Kidney (tissue), 14 donors: ENCODE measurements around the gene HIRA. TPM values are rescaled to one million over a fixed set of nuclear protein-coding genes. Genes with fewer than 3 reads are reported as not detected.

Source experiments
- DNase-seq, 5 donors: peaks; one replicate each; pipeline ENCODE4 v3.0.0-alpha.2; 2013 to 2020
- FAIRE-seq: peaks from 2 replicates; lab custom pipeline; 2012; peaks lifted over from hg19 to GRCh38; lab: Jason Lieb, UNC
- H3K27ac ChIP-seq, 2 donors: one replicate each; pipeline ENCODE4 v1.7.0; 2013; ENCODE audit warnings: low read depth in 2 of 2, low read length in 2 of 2, inconsistent platforms in 1 of 2
- H3K27me3 ChIP-seq: one replicate; pipeline ENCODE4 v1.7.1; 2013; ENCODE audit warnings: low read length, inconsistent platforms; ENCODE audit not compliant: control insufficient read depth, insufficient read depth
- H3K36me3 ChIP-seq, 3 donors: one replicate each; pipeline versions ENCODE4 v1.7.0 to v1.7.1; 2013; ENCODE audit warnings: low read length in 3 of 3, control low read depth in 1 of 3, inconsistent platforms in 1 of 3; ENCODE audit not compliant: insufficient read depth in 3 of 3, control insufficient read depth in 2 of 3
- H3K4me1 ChIP-seq, 3 donors: one replicate each; pipeline versions ENCODE4 v1.7.0 to v1.7.1; 2013; ENCODE audit warnings: low read length in 3 of 3, inconsistent platforms in 1 of 3, low read depth in 1 of 3; ENCODE audit not compliant: control insufficient read depth in 2 of 3, insufficient read depth in 2 of 3
- H3K4me3 ChIP-seq, 3 donors: one replicate each; pipeline versions ENCODE4 v1.7.0 to v1.8.1; 2013; ENCODE audit warnings: low read length in 3 of 3, control low read depth in 1 of 3, inconsistent platforms in 1 of 3
- H3K9ac ChIP-seq, 3 donors: one replicate each; pipeline versions ENCODE4 v1.7.0 to v1.7.1; 2013; ENCODE audit warnings: low read length in 3 of 3, control low read depth in 1 of 3, inconsistent platforms in 1 of 3
- H3K9me3 ChIP-seq, 3 donors: one replicate each; pipeline versions ENCODE4 v1.7.0 to v1.7.1; 2013; ENCODE audit warnings: low read length in 3 of 3, control low read depth in 1 of 3, inconsistent platforms in 1 of 3; ENCODE audit not compliant: control insufficient read depth in 2 of 3, insufficient read depth in 1 of 3
- intact Hi-C: fragments of 100-400 bp; cut with DNase I; formaldehyde crosslinking; loops from one replicate; pipeline ENCODE4 v1.11.1; 2022
- polyA plus RNA-seq: library from polyadenylated mRNA; stranded (reverse); fragments of 350-450 nt; fragmentation: Illumina TruSeq; extraction: RNeasy Lipid Tissue Mini Kit (QIAGEN cat#74804); gene quantifications from one replicate; pipeline ENCODE4 v1.2.3, GENCODE V29; 2014; ENCODE audit warnings: low read depth, low replicate concordance; ENCODE audit not compliant: insufficient read depth
- total RNA-seq: library from RNA; stranded (reverse); fragmentation: NEBNext Ultra II Directional; extraction: Animal tissue kit (Norgen Biotek cat#: 25700); gene quantifications from one replicate; pipeline ENCODE4 v1.2.1, GENCODE V29; 2021
- TF ChIP-seq, protein P1 (sequence below): IDR thresholded peaks from 3 replicates; pipeline ENCODE4 v1.5.1; 2012; ENCODE audit warnings: mild to moderate bottlenecking, moderate library complexity, borderline replicate concordance; ENCODE audit not compliant: insufficient read depth; ENCODE audit errors: extremely low read depth
- donor health status: control.
- donor health status: control.
- donor health status: control.
- donor health status: control.
- donor health status: control.
- donor health status: DM: yes; HTN: yes; CAD: no.
- donor health status: Normal renal cell carcinoma (clear cell type).

Gene HIRA
- total and polyA plus RNA-seq, 2 donors from 2014 or later: 18.5 to 26.8 TPM

DNA sequence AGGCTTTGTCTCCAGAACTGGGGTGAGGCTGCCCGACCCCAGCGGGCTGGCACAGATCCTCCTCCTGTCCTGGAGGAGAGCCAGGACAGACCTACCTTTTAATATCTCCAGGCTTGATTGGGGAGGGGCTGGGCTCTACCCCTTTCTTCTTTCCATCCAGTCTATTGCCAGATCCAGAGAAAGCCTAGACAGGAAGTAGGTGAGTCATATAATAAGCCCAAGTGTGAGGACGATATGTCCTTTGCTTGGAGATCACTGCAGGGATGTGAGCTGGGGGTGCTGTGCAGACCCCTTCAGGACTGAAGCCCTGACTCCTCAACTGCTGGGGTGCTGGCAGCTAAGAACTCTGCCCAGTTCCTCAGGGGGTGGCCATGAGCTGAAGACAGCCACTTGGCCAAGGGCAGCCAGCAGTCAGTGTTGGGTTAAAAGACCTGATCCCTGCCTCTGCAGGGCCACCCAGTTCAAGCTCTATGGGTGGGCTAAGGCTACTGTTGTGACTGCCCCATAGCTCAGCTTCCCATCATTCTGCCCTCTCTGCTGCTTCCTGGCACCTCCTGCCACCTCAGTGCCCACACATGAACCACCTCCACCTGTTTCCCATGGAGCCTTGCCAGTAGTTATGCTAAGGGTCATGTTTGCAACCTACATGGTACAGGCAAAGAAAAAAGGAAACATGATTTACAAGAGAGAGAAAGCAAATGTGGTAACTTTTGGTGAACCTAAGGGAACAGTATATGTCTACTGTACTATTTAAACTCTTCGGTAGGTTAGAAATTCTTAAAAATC is 24.2 kb upstream of the HIRA start:
- Histone ChIP-seq H3K36me3 (peaks cover 6 to 50% (median 39%) of the 10 kb centered on the region in 3 donors), H3K9me3 (no peaks in the 10 kb centered on the region), H3K27ac (no peak overlapping the region), H3K4me3 (no peak overlapping the region), H3K27me3 (no peaks in the 10 kb centered on the region), H3K9ac (no peak overlapping the region), H3K4me1 (no peaks in the 10 kb centered on the region)
- no peak for DNase-seq
- intact Hi-C loops: no loop called here
- TF ChIP-seq, protein P1, sequence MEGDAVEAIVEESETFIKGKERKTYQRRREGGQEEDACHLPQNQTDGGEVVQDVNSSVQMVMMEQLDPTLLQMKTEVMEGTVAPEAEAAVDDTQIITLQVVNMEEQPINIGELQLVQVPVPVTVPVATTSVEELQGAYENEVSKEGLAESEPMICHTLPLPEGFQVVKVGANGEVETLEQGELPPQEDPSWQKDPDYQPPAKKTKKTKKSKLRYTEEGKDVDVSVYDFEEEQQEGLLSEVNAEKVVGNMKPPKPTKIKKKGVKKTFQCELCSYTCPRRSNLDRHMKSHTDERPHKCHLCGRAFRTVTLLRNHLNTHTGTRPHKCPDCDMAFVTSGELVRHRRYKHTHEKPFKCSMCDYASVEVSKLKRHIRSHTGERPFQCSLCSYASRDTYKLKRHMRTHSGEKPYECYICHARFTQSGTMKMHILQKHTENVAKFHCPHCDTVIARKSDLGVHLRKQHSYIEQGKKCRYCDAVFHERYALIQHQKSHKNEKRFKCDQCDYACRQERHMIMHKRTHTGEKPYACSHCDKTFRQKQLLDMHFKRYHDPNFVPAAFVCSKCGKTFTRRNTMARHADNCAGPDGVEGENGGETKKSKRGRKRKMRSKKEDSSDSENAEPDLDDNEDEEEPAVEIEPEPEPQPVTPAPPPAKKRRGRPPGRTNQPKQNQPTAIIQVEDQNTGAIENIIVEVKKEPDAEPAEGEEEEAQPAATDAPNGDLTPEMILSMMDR: no peak
- FAIRE-seq: no peak

DNA sequence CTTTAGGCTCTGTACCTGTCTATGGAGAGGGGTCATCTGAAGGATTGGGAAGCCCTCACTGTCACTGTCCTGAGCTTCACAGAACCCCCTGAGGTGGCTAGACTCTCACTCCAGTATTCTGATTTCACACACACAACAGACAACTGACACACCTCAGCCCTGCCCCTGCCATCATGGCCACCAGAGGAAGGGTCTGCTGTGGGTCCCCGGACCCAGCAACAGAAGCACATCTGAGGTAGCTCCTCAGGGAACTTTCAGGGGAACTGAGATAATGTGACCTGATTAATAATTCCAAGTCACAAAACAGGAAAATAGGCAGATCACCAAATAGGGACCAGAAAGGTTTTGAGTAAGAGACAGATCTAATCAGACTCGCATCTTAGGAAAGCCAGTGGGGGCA is 23.5 kb upstream of the HIRA start:
- H3K4me1 ChIP-seq: no peaks in the 10 kb centered on the region
- H3K27me3 ChIP-seq: no peaks in the 10 kb centered on the region
- no peak overlapping the region for H3K27ac ChIP-seq
- no peak overlapping the region for H3K9ac ChIP-seq
- FAIRE-seq (no peak), DNase-seq (no peak)
- intact Hi-C loops: no loop called here
- no peak overlapping the region for H3K4me3 ChIP-seq
- TF ChIP-seq, protein P1: no peak
- peaks cover 6 to 50% (median 39%) of the 10 kb centered on the region in 3 donors for H3K36me3 ChIP-seq
- no peaks in the 10 kb centered on the region for H3K9me3 ChIP-seq

DNA sequence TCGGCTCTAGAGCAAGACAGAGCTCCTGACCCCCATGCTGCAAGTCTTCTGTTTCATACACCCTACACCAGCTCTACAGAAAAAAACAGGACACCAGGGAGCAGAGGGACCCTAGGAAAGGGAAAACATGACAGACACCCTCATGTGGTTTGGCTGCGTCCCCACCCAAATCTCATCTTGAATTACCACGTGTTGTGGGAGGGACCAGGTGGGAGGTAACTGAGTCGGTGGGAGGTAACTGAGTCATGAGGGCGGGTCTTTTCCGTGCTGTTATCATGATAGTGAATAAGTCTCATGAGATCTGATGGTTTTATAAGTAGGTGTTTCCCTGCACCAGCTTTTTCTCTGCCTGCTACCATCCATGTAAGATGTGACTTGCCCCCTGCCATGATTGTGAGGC is 22.6 kb upstream of the HIRA start:
- TF ChIP-seq, protein P1: no peak
- intact Hi-C loops: no loop called here
- no peak overlapping the region for H3K4me3 ChIP-seq
- H3K9me3 ChIP-seq: no peaks in the 10 kb centered on the region
- no peak overlapping the region for H3K27ac ChIP-seq
- H3K9ac ChIP-seq: no peak overlapping the region
- H3K4me1 ChIP-seq: peaks cover 0 to under 1% (median 0%) of the 10 kb centered on the region in 3 donors
- no peaks in the 10 kb centered on the region for H3K27me3 ChIP-seq
- DNase-seq: no peak
- H3K36me3 ChIP-seq: peaks cover 6 to 50% (median 39%) of the 10 kb centered on the region in 3 donors
- FAIRE-seq: no peak
